HepG2 (cell line): ENCODE measurements around the gene COBL. TPM values are rescaled to one million over a fixed set of nuclear protein-coding genes. Genes with fewer than 3 reads are reported as not detected.

ENCODE experiments used
- ATAC-seq: fragments of 200-7000 bp; cut with Tn5 transposase; 3 replicates; pipeline ENCODE4 v1.9.1; 2020; ENCODE audit warnings: mild to moderate bottlenecking, moderate library complexity
- BruUV-seq: library from RNA; stranded (reverse); fragments of 400-500 nt; replicated peaks from 2 replicates; lab custom pipeline; 2021; lab: Mats Ljungman, UMichigan
- CTCF ChIA-PET: fragments of 300-600 bp; formaldehyde crosslinking; extraction: SDS; loops from one replicate; lab custom pipeline; 2021; ENCODE audit warnings: low total read pairs, inconsistent platforms, low intra/inter-chr PET ratio; lab: Yijun Ruan, JAX
- POLR2A ChIA-PET: fragments of 350-600 bp; sonication (Branson Sonifier 250); formaldehyde crosslinking; loops from one replicate; lab custom pipeline; 2020; ENCODE audit warnings: antibody characterized with exemption, inconsistent platforms; lab: Yijun Ruan, JAX
- DNase-seq: peaks from one replicate; pipeline ENCODE4 v3.0.0-alpha.2; 2015; ENCODE audit warnings: low spot score
- FAIRE-seq: peaks from 3 replicates; lab custom pipeline; 2011; peaks lifted over from hg19 to GRCh38; lab: Jason Lieb, UNC
- H2AFZ ChIP-seq: one replicate; pipeline ENCODE4 v1.6.1; 2011; ENCODE audit warnings: low read length, inconsistent platforms
- H3K27ac ChIP-seq: fragments of 300-600 bp; 3 replicates; pipeline ENCODE4 v1.8.0; 2011; ENCODE audit warnings: mixed run types, mild to moderate bottlenecking, mixed read lengths, low read length, inconsistent platforms; ENCODE audit not compliant: insufficient read depth; ENCODE audit errors: extremely low read length
- H3K27me3 ChIP-seq, 2 experiments: fragments of 200-600 bp in 1 of 2; 2 replicates in 1 of 2; 3 replicates in 1 of 2; pipeline versions ENCODE4 v1.6.0 to v1.8.0; 2011; ENCODE audit warnings: low read length in 2 of 2, mild to moderate bottlenecking in 2 of 2, moderate library complexity in 2 of 2, inconsistent platforms in 1 of 2; ENCODE audit not compliant: insufficient read depth in 2 of 2, control insufficient read depth in 1 of 2
- H3K36me3 ChIP-seq, 2 experiments: fragments of 200-600 bp in 1 of 2; replicated peaks in 1 of 2; 2 replicates in 1 of 2; 3 replicates in 1 of 2; pipeline versions ENCODE4 v1.5.1 to v1.8.0; 2011; ENCODE audit warnings: low read length in 2 of 2, inconsistent platforms in 1 of 2; ENCODE audit not compliant: insufficient read depth in 2 of 2, control insufficient read depth in 1 of 2
- H3K4me1 ChIP-seq: 2 replicates; pipeline ENCODE4 v1.5.1; 2012; ENCODE audit warnings: low read length, inconsistent platforms; ENCODE audit not compliant: insufficient read depth
- H3K4me2 ChIP-seq: 2 replicates; pipeline ENCODE4 v1.6.0; 2011; ENCODE audit warnings: low read depth, low read length, inconsistent platforms
- H3K4me3 ChIP-seq, 3 experiments: fragments of 200-600 bp in 1 of 3; sonication (generic), shearing (Covaris generic) in 1 of 3; replicated peaks in 1 of 3; 2 replicates each; pipeline ENCODE4 v1.5.1; 2011 to 2016; ENCODE audit warnings: low read length in 3 of 3, inconsistent platforms in 2 of 3, low read depth in 2 of 3, mild to moderate bottlenecking in 2 of 3, control low read depth in 1 of 3, mixed read lengths in 1 of 3; ENCODE audit not compliant: insufficient read depth in 1 of 3
- H3K79me2 ChIP-seq: one replicate; pipeline ENCODE4 v1.6.1; 2011; ENCODE audit warnings: low read length, inconsistent platforms; ENCODE audit not compliant: insufficient read depth
- H3K9ac ChIP-seq: 2 replicates; pipeline ENCODE4 v1.6.0; 2011; ENCODE audit warnings: mild to moderate bottlenecking, low read depth, low read length, inconsistent platforms; ENCODE audit not compliant: insufficient read depth
- H3K9me3 ChIP-seq: 2 replicates; pipeline ENCODE4 v1.5.1; 2012; ENCODE audit warnings: mild to moderate bottlenecking, low read length
- H4K20me1 ChIP-seq: 2 replicates; pipeline ENCODE4 v1.6.0; 2011; ENCODE audit warnings: inconsistent platforms, mild to moderate bottlenecking, low read length, moderate library complexity; ENCODE audit not compliant: insufficient read depth
- BRF2 ChIP-seq: sonication (generic); formaldehyde crosslinking; IDR thresholded peaks from 2 replicates; pipeline ENCODE4 v1.8.1; 2022; ENCODE audit warnings: mild to moderate bottlenecking, missing genetic modification reagents
- ERF ChIP-seq: IDR thresholded peaks from 2 replicates; pipeline ENCODE4 v1.6.1; 2018; ENCODE audit warnings: missing biosample characterization, missing genetic modification reagents
- FUBP1 ChIP-seq: sonication (generic); formaldehyde crosslinking; IDR thresholded peaks from 2 replicates; pipeline ENCODE4 v1.5.1; 2020; ENCODE audit warnings: missing genetic modification reagents, mild to moderate bottlenecking, borderline replicate concordance
- ISL2 ChIP-seq: sonication (generic); formaldehyde crosslinking; IDR thresholded peaks from 2 replicates; pipeline ENCODE4 v1.5.0; 2020; ENCODE audit warnings: missing genetic modification reagents
- KDM4B ChIP-seq: sonication (generic); formaldehyde crosslinking; IDR thresholded peaks from 2 replicates; pipeline ENCODE4 v1.4.0; 2020; ENCODE audit warnings: missing genetic modification reagents
- SALL1 ChIP-seq: sonication (generic); formaldehyde crosslinking; IDR thresholded peaks from 2 replicates; pipeline ENCODE4 v1.8.0; 2022; ENCODE audit warnings: mild to moderate bottlenecking, missing genetic modification reagents
- ZBTB2 ChIP-seq: sonication (generic); formaldehyde crosslinking; IDR thresholded peaks from 2 replicates; pipeline ENCODE4 v1.8.0; 2022; ENCODE audit warnings: low read depth, missing genetic modification reagents
- ZBTB21 ChIP-seq: sonication (generic); formaldehyde crosslinking; IDR thresholded peaks from 2 replicates; pipeline ENCODE4 v1.4.0; 2020; ENCODE audit warnings: missing genetic modification reagents
- ZNF567 ChIP-seq: sonication (generic); formaldehyde crosslinking; IDR thresholded peaks from 2 replicates; pipeline ENCODE4 v1.8.1; 2023; ENCODE audit warnings: mild to moderate bottlenecking, missing genetic modification reagents, borderline replicate concordance
- WGBS: methylation state at CpG from one replicate; pipeline ENCODE4 v1.1.6; 2017; ENCODE audit warnings: low lambda C conversion rate; 5-methylcytosine and 5-hydroxymethylcytosine counted together
- in situ Hi-C: cut with HindIII; loops from 2 replicates; pipeline ENCODE4 v1.10.0; 2017; ENCODE audit warnings: low pct_unique_long_range_greater_than_20kb; ENCODE audit not compliant: extremely low pct_ligation_motif_present
- intact Hi-C: fragments of 100-400 bp; cut with micrococcal nuclease; formaldehyde crosslinking; loops from one replicate; pipeline ENCODE4 v1.10.0; 2022; ENCODE audit not compliant: unreplicated experiment
- polyA plus RNA-seq, 8 experiments: library from polyadenylated mRNA; depleted of rRNA in 3 of 8; stranded (reverse) in 7 of 8; unstranded in 1 of 8; fragments of >200 nt; fragmentation: Illumina TruSeq in 4 of 8; extraction: Trizol in 4 of 8; gene quantifications; 2 replicates each; pipeline versions ENCODE4 v1.2.1 to v1.2.3, GENCODE V29; 2011 to 2016; ENCODE audit warnings: low read depth in 4 of 8, missing spikeins in 1 of 8, mixed read lengths in 1 of 8; ENCODE audit not compliant: insufficient read depth in 1 of 8
- total RNA-seq, 5 experiments: library from RNA; depleted of rRNA; stranded (reverse); fragments of >200 nt; fragmentation: Illumina TruSeq; extraction: Trizol; gene quantifications; 2 replicates each; pipeline ENCODE4 v1.2.3, GENCODE V29; 2016; ENCODE audit warnings: low read depth in 1 of 5

The COBL gene
- total and polyA plus RNA-seq, 2 of the 13 experiments (the other 11 are each of a cell fraction or from before 2014, with no cell fraction given): 3.8 to 4.9 TPM

- no peak for TF ChIP-seq BRF2 (CRISPR knock-in tag)
- TF ChIP-seq ISL2 (CRISPR knock-in tag): no peak
- no peak for TF ChIP-seq FUBP1 (CRISPR knock-in tag)
- TF ChIP-seq ERF (CRISPR knock-in tag): no peak
- no peak for TF ChIP-seq ZBTB2 (CRISPR knock-in tag)
- no peak for TF ChIP-seq SALL1 (CRISPR knock-in tag)
Observed at GRCh38 chr7:51024867-51025266, 291.7 kb downstream of the COBL start (continued).

GRCh38 chr7:51023547-51023946, 293.1 kb downstream of the COBL start:
- in situ Hi-C loops (no loop called here), intact Hi-C loops (no loop called here)
- no peaks in the 10 kb centered on the region for H4K20me1 ChIP-seq
- H3K9ac ChIP-seq: no peak overlapping the region
- no peaks in the 10 kb centered on the region for H3K27me3 ChIP-seq
- 94% methylated on average over 9 of the region's 9 CpGs for WGBS
- CTCF ChIA-PET: no interaction called here
- no peaks in the 10 kb centered on the region for H3K79me2 ChIP-seq
- FAIRE-seq (no peak), ATAC-seq (no peak), DNase-seq (no peak)
- H3K36me3 ChIP-seq: peaks cover 0 to 15% of the 10 kb centered on the region in 2 experiments; a peak in 4 of 5 replicates
- no peak overlapping the region for H3K27ac ChIP-seq
- no peak overlapping the region for H3K4me2 ChIP-seq
- no peak for TF ChIP-seq KDM4B (CRISPR knock-in tag)
- no peak for TF ChIP-seq ZNF567 (CRISPR knock-in tag)
- TF ChIP-seq ZBTB21 (CRISPR knock-in tag): no peak
- no peaks in the 10 kb centered on the region for H3K4me1 ChIP-seq
- H2AFZ ChIP-seq: no peak overlapping the region
- POLR2A ChIA-PET: no interaction called here
- H3K9me3 ChIP-seq: no peaks in the 10 kb centered on the region
- no peak overlapping the region for H3K4me3 ChIP-seq
- no TSS peak for BruUV-seq
